ENCODE results near the gene DGKI. TPM values are rescaled to one million over a fixed set of nuclear protein-coding genes. Genes with fewer than 3 reads are reported as not detected.

DGKI gene
- total RNA-seq, 1 experiment from 2014 or later: 0.79 TPM

- TF ChIP-seq PREB (CRISPR knock-in tag; IDR thresholded peaks at IDR 0.05; ENCODE audit: borderline replicate concordance): no peak
- TF ChIP-seq SMAD3 (CRISPR knock-in tag; IDR thresholded peaks at IDR 0.05; ENCODE audit: borderline replicate concordance): no peak
- no peak for TF ChIP-seq ZNF532 (CRISPR knock-in tag; IDR thresholded peaks at IDR 0.05; ENCODE audit: borderline replicate concordance)
- no peak for TF ChIP-seq ZSCAN18 (CRISPR knock-in tag; IDR thresholded peaks at IDR 0.05)
- TF ChIP-seq TP53 (CRISPR knock-in tag; IDR thresholded peaks at IDR 0.05): no peak
- no peak for TF ChIP-seq GABPB1 (CRISPR knock-in tag; IDR thresholded peaks at IDR 0.05)
- TF ChIP-seq RELA (CRISPR knock-in tag; IDR thresholded peaks at IDR 0.05; ENCODE audit: borderline replicate concordance): no peak
- no peak for TF ChIP-seq CTCF (IDR thresholded peaks at IDR 0.05)
- TF ChIP-seq NFATC4 (CRISPR knock-in tag; IDR thresholded peaks at IDR 0.05): no peak
- TF ChIP-seq ZNF121 (CRISPR knock-in tag; IDR thresholded peaks at IDR 0.05): no peak
- no peak for TF ChIP-seq ZNF425 (CRISPR knock-in tag; conservative IDR thresholded peaks at IDR 0.05)
- no peak for TF ChIP-seq TEAD1 (CRISPR knock-in tag; IDR thresholded peaks at IDR 0.05)
- no peak for TF ChIP-seq E2F4 (CRISPR knock-in tag; IDR thresholded peaks at IDR 0.05; ENCODE audit: borderline replicate concordance, low read depth)
- TF ChIP-seq CBFB (CRISPR knock-in tag; IDR thresholded peaks at IDR 0.05; ENCODE audit: low read depth): no peak
- ChIA-PET POLR2A (no interaction called here), CTCF (interaction anchor here (1.4 kb wide), 1 partner anchor 115 kb away, joined by 4 read pairs; no protein-coding TSS in a partner anchor)
- Mint-ChIP-seq H3K4me3 (no peak overlapping the region), H3K36me3 (peaks cover 10% of the 10 kb centered on the region), H3K9me3 (peaks cover 22% of the 10 kb centered on the region), H3K27me3 (ENCODE audit: low read depth) (no peaks in the 10 kb centered on the region), H3K4me1 (0 out of 2 replicates have a peak, but pooled peaks cover 6% of the 10 kb centered on the region), H3K27ac (no peak overlapping the region)
- ATAC-seq (no peak), DNase-seq (ENCODE audit: low spot score) (no peak)
Measured at GRCh38 chr7:137790828-137791227, 55.9 kb downstream of the DGKI start.
